H1 (cell line): ENCODE measurements around the gene TOMM7. TPM values are rescaled to one million over a fixed set of nuclear protein-coding genes. Genes with fewer than 3 reads are reported as not detected.

Experiments used
- CBX5 ChIP-seq: fragments of 300-800, 300-1000 bp; sonication (generic); IDR thresholded peaks from 2 replicates; pipeline ENCODE4 v1.7.1; 2016; ENCODE audit warnings: antibody characterized with exemption, low read length, low read depth
- CBX8 ChIP-seq: fragments of 300-800, 300-1000 bp; sonication (generic); IDR thresholded peaks from 2 replicates; pipeline ENCODE4 v1.7.1; 2016; ENCODE audit warnings: low read depth, low read length, borderline replicate concordance
- CTBP2 ChIP-seq: IDR thresholded peaks from 2 replicates; pipeline ENCODE4 v1.7.0; 2011; ENCODE audit warnings: borderline replicate concordance, mild to moderate bottlenecking, moderate library complexity, mixed read lengths, low read length; ENCODE audit not compliant: insufficient read depth, insufficient read length
- PHF8 ChIP-seq: fragments of 200-600 bp; sonication (generic); conservative IDR thresholded peaks from 2 replicates; pipeline ENCODE4 v1.7.1; 2012; ENCODE audit warnings: low read depth, mild to moderate bottlenecking, inconsistent platforms, low read length, moderate library complexity
- SIX5 ChIP-seq: IDR thresholded peaks from 2 replicates; pipeline ENCODE4 v1.6.1; 2011; ENCODE audit warnings: mild to moderate bottlenecking, low read depth, low read length
- TBP ChIP-seq: IDR thresholded peaks from 2 replicates; pipeline ENCODE4 v1.6.1; 2011; ENCODE audit warnings: low read depth, low read length, improper control_type of control experiment
- polyA plus RNA-seq, 7 experiments: library from polyadenylated mRNA; depleted of rRNA in 3 of 7; stranded (reverse) in 5 of 7; unstranded in 2 of 7; fragments of >200 nt in 5 of 7; fragments of 200-250 nt in 2 of 7; gene quantifications; 1 replicate in 5 of 7; 2 replicates in 1 of 7; 4 replicates in 1 of 7; pipeline versions ENCODE4 v1.2.1 to v1.2.3, GENCODE V29; 2011 to 2013; ENCODE audit warnings: missing spikeins in 2 of 7, mixed read lengths in 2 of 7
- total RNA-seq: library from RNA; stranded (reverse); fragmentation: NEBNext Ultra II Directional; extraction: Animal tissue kit (Norgen Biotek cat#: 25700); gene quantifications from 2 replicates; pipeline ENCODE4 v1.2.1, GENCODE V29; 2021
- TF ChIP-seq, protein P1 (sequence below): fragments of 300-600 bp; sonication (generic); IDR thresholded peaks from 2 replicates; pipeline ENCODE4 v1.7.1; 2012; ENCODE audit warnings: low read length, moderate library complexity, mild to moderate bottlenecking, inconsistent platforms; ENCODE audit not compliant: insufficient replicate concordance

TOMM7 gene
- total and polyA plus RNA-seq, 2 of the 8 experiments (the other 6 are each of a cell fraction or from before 2014, with no cell fraction given), result 389 to 508 TPM

DNA sequence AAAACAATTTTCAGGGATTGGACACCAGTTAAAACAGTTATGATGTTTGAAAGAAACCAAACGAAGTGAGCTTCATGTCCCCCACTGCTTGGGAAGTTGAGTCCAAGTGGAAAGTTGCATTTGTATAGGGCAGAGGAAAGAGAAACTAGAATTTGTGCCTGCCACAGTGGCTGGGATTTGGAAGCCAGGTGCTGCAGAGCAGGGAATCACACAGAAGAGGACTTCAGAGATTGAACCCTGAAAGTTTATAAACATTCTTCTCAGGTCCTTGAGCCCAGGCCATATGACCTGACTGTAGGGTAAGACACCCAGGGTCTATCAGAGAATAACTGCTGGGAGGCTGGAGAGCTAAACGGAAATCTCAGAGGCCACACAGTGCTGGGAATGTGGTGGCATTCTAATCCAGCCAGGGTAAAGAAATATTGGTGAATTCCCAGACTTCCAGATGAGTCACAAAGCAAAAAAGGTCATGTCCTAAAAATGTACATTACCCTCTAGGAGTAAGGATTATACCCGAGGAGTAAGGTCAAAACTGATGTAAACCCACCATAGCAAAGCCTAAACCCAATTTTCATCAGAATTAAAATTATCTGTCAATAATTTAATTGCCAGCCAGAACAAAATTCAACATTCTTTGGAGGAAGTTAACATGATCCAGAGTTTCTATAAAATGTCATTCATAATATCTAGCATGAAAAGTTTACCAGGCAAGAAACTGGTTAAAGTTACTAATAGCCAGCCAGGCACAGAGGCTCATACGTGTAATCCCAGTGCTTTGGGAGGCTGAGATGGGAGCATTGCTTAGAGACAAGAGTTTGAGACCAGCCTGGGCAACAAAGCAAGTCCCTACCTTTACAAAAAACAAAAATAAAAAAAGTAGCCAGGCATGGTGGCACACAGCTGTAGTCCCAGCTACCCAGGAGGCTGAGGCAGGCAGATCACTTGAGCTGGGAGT, 31.2 kb downstream of the TOMM7 start (continued):
- TF ChIP-seq, protein P1, sequence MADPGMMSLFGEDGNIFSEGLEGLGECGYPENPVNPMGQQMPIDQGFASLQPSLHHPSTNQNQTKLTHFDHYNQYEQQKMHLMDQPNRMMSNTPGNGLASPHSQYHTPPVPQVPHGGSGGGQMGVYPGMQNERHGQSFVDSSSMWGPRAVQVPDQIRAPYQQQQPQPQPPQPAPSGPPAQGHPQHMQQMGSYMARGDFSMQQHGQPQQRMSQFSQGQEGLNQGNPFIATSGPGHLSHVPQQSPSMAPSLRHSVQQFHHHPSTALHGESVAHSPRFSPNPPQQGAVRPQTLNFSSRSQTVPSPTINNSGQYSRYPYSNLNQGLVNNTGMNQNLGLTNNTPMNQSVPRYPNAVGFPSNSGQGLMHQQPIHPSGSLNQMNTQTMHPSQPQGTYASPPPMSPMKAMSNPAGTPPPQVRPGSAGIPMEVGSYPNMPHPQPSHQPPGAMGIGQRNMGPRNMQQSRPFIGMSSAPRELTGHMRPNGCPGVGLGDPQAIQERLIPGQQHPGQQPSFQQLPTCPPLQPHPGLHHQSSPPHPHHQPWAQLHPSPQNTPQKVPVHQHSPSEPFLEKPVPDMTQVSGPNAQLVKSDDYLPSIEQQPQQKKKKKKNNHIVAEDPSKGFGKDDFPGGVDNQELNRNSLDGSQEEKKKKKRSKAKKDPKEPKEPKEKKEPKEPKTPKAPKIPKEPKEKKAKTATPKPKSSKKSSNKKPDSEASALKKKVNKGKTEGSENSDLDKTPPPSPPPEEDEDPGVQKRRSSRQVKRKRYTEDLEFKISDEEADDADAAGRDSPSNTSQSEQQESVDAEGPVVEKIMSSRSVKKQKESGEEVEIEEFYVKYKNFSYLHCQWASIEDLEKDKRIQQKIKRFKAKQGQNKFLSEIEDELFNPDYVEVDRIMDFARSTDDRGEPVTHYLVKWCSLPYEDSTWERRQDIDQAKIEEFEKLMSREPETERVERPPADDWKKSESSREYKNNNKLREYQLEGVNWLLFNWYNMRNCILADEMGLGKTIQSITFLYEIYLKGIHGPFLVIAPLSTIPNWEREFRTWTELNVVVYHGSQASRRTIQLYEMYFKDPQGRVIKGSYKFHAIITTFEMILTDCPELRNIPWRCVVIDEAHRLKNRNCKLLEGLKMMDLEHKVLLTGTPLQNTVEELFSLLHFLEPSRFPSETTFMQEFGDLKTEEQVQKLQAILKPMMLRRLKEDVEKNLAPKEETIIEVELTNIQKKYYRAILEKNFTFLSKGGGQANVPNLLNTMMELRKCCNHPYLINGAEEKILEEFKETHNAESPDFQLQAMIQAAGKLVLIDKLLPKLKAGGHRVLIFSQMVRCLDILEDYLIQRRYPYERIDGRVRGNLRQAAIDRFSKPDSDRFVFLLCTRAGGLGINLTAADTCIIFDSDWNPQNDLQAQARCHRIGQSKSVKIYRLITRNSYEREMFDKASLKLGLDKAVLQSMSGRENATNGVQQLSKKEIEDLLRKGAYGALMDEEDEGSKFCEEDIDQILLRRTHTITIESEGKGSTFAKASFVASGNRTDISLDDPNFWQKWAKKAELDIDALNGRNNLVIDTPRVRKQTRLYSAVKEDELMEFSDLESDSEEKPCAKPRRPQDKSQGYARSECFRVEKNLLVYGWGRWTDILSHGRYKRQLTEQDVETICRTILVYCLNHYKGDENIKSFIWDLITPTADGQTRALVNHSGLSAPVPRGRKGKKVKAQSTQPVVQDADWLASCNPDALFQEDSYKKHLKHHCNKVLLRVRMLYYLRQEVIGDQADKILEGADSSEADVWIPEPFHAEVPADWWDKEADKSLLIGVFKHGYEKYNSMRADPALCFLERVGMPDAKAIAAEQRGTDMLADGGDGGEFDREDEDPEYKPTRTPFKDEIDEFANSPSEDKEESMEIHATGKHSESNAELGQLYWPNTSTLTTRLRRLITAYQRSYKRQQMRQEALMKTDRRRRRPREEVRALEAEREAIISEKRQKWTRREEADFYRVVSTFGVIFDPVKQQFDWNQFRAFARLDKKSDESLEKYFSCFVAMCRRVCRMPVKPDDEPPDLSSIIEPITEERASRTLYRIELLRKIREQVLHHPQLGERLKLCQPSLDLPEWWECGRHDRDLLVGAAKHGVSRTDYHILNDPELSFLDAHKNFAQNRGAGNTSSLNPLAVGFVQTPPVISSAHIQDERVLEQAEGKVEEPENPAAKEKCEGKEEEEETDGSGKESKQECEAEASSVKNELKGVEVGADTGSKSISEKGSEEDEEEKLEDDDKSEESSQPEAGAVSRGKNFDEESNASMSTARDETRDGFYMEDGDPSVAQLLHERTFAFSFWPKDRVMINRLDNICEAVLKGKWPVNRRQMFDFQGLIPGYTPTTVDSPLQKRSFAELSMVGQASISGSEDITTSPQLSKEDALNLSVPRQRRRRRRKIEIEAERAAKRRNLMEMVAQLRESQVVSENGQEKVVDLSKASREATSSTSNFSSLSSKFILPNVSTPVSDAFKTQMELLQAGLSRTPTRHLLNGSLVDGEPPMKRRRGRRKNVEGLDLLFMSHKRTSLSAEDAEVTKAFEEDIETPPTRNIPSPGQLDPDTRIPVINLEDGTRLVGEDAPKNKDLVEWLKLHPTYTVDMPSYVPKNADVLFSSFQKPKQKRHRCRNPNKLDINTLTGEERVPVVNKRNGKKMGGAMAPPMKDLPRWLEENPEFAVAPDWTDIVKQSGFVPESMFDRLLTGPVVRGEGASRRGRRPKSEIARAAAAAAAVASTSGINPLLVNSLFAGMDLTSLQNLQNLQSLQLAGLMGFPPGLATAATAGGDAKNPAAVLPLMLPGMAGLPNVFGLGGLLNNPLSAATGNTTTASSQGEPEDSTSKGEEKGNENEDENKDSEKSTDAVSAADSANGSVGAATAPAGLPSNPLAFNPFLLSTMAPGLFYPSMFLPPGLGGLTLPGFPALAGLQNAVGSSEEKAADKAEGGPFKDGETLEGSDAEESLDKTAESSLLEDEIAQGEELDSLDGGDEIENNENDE, result no peak
- TF ChIP-seq CTBP2 (no peak), SIX5 (no peak), TBP (no peak), CBX8 (no peak), PHF8 (no peak), CBX5 (no peak)
